ENCODE results near the gene SNU13. TPM values are rescaled to one million over a fixed set of nuclear protein-coding genes. Genes with fewer than 3 reads are reported as not detected.
"Not testable (repeated sequence)": the region's sequence is repeated elsewhere in the genome, so short reads cannot be mapped to it uniquely, and the experiment has no call there.

The SNU13 gene
- 112 and 113 TPM in 2 replicates for total RNA-seq (2014; rRNA removed; shearing (Covaris generic))

GRCh38 chr22:41688365-41689211 lies at the start of gene SNU13:
Gene SNU13, minus strand, starts transcription at chr22:41688867. Its CDS starts 71 bp downstream, at chr22:41688796.
- DNase-seq (ENCODE audit: low spot score) = peak; percentile 91

DNA sequence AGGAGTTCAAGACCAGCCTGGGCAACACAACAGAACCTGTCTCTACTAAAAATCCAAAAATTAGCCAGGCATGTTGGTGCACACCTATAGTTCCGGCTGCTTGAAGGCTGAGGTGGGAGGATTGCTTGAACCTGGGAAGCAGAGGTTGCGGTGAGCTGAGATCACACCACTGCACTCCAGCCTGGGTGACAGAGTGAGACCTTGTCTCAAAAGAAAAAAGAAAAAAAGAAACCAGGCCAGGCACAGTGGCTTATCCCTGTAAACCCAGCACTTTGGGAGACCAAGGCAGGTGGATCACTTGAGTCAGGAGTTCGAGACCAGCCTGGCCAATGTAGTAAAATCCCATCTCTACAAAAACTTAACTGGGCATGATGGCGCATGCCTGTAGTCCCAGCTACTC lies 44.6 kb upstream of the SNU13 start:
- not testable (repeated sequence) for DNase-seq (ENCODE audit: low spot score)

GRCh38 chr22:41732096-41732772 lies 43.6 kb upstream of the SNU13 start:
- DNase-seq (ENCODE audit: low spot score) = no peak

DNA sequence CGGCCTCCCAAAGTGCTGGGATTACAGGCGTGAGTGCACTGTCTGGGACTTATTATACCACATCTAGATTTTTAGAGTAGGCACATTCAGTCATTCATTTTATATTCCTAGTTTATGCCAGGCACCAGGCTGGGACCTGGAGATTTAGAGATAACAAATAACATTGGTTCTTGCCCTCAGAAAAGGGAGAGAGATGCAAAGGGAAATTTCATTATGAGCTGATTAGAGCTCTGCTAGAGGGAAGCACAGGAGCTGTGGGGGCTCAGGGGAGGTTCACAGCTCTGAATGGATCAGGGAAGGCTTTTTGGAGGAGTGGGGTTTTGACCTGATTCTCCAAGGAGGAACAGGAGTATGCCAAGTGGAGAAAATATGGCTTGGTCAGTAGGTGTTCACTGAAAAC lies 42.9 kb upstream of the SNU13 start:
- DNase-seq (ENCODE audit: low spot score) = no peak

GRCh38 chr22:41725510-41726110 lies 36.9 kb upstream of the SNU13 start:
- peak; percentile 58 for DNase-seq (ENCODE audit: low spot score)

DNA sequence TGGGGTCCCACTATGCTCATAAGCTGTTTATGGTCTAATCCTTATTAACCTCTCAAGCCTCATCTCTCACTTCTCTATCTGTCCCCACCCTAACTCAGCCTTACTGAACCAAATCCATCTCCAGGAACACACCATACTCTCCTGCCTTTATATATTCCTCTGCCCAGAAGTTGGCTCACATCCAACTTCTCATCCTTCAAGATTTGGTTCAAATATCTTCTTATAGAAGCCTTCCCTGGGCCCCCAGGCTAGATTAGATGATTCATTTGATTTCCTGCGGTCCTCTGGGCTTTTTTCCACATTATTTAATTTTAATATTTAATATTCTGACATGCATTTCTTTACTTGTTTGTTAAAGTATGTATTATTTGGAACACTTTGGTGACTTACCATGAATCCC lies 33.8 kb upstream of the SNU13 start:
- no peak for DNase-seq (ENCODE audit: low spot score)

- DNase-seq (ENCODE audit: low spot score) = no peak
These were observed 24.3 kb upstream of the SNU13 start for GRCh38 chr22:41713004-41713403.

GRCh38 chr22:41709341-41709740 lies 20.7 kb upstream of the SNU13 start:
- no peak for DNase-seq (ENCODE audit: low spot score)

DNA sequence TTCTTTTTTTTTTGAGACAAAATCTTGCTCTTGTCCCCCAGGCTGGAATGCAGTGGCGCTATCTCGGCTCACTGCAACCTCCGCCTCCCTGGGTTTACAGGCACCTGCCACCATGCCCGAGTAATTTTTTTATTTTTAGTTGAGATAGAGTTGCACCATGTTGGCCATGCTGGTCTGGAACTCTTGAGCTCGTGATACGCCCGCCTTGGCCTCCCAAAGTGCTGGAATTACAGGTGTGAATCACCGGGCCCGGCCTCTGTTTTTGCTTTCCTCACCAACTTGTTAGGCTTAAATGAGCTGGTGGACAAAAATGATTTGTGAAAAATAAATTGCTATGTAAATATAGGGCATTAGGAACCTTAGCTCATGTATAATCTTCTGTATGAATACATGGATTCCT lies 14.1 kb upstream of the SNU13 start:
- no peak for DNase-seq (ENCODE audit: low spot score)

DNA sequence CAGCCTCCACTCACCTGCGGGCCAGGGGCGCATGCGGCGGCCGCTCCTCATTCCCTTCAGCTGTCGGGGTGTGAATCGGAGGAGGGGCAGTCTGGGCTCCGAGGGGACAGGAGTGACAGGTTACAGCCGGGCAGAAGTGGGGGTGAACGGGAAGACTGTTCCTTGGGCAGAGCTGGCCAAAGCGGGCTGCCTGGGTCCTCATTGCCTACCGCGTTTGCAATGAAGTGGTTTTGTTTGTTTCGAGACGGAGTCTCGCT lies 11.4 kb upstream of the SNU13 start:
- DNase-seq (ENCODE audit: low spot score) = no peak

GRCh38 chr22:41699264-41700107 lies 10.8 kb upstream of the SNU13 start, which contains the start of gene MEI1:
Gene MEI1, plus strand, starts transcription at chr22:41699503. Its CDS starts 36 bp downstream, at chr22:41699539.
- no peak for DNase-seq (ENCODE audit: low spot score)

DNA sequence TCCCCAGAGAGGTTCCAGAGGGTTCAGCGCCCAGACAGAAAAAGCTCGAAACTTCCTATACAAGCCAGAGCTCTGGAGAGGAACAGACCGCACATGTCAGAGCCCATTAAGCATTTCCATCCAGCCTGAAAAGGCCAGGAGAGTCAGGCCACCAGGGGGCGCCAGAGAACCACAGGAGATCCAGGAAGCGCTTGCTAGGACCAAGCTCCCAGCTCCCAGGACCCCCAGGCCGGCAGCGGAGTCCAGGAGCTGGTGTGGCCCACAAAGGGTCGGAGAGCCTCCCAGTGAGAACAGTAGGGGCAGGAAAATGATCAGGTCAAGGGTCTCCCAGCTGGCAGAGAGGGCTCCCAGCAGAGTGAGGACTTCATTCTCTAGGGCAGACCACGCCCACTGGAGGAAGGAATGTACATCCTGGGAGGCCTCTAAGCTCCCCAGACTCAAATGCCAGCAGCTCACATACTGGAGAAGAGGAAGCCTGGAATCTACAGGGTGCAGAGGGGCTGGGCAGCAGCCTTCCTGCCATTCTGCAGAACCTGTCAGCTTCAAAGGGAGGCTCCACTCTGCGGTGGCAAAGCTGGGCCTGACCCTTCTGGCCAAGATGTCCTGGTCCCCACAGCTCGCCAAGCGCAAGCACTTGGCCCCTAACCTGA lies 8.6 kb upstream of the SNU13 start:
- DNase-seq (ENCODE audit: low spot score) = peak; percentile 73

DNA sequence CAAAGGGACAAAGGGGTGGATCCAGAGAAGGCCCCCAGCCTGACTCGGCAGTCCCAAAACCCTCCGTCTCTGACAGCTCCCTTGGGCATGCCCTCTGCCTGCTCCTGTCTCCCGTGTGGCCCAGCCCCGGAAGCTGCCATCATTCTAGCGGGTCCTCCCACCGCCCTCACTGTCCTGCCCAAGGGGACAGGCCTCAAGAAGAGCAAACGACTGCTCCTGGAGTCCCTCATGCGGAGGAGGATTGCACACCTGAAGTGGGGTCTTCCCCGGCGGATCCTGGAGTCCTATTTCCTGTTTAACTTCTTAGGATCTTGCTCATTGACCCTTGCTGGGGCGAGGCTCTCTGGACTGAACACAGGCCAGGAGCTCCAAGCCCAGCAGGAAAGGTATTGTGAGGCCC lies 8.0 kb upstream of the SNU13 start:
- DNase-seq (ENCODE audit: low spot score) = no peak

DNA sequence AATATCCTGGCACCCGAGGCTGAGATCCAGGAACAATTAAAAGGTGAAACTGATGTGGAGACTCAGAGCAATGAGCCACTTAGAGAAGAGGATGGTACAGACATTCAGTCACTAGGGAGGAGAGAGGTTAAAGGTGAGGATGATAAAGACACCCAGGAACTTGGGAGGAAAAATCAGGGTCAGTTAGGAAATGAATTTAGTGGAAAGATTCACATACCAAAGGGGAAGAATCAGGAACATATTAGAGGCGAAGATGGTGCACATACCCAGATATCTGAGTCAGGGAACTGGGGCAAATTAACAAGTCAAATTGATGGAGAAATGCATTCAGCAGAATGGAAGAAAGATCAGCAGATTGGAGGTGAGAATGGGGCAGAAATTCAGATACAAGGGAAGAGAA lies 6.5 kb upstream of the SNU13 start:
- no peak for DNase-seq (ENCODE audit: low spot score)

DNA sequence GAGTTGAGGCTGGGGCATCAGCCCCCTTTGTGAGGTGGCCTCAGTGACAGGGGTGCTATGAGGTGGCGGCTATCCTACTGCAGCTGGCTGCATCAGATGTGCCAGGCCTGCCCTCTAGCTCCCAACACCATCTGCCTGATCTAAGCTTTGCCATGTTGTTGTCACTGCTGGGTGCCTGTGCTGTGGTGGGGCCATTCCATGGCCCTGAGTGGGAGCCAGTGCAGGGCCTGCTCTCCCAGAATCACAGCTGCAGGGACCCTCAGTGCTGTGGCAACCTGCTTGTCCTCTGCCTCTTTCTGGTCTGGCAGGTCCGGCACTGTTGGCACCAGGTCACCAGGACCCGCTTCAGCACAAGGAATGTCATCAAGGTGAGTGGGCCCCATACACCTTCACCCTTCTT lies 1.8 kb upstream of the SNU13 start:
- DNase-seq (ENCODE audit: low spot score) = no peak

GRCh38 chr22:41687901-41688364 lies 734 bp downstream of the SNU13 start:
- no peak for DNase-seq (ENCODE audit: low spot score)

DNA sequence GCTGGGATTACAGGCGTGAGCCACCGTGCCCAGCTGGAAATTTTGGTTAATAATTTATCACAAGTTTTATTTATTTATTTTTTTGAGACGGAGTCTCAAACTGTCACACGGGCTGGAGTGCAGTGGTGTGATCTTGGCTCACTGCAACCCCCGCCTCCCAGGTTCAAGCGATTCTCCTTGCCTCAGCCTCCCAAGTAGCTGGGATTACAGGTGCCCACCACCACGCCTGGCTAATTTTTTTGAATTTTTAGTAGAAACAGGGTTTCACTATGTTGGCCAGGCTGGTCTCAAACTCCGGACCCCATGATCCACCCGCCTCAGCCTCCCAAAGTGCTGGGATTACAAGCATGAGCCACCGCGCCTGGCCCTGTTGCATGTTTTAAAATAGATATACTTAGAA lies 1.8 kb downstream of the SNU13 start:
- DNase-seq (ENCODE audit: low spot score) = not testable (repeated sequence)

DNA sequence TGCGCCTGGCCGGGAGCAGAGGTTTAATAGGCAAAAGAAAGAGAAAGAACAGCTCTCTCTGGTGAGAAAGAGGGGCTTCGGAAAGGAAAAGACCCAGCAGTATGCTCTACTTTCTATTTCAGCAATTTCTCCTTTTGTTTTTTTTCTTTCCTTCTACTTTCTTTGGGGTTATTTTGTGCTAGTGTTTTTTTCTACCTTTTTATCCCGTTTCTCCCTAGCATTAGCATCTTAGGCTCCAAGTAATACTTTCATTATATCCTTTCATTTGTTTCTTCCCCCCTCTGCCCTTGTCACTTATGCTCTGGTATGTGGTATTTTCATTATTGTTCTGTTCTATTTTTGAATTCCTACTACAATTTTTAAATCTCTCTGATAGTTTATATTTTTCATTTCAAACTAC lies 4.5 kb downstream of the SNU13 start:
- no peak for DNase-seq (ENCODE audit: low spot score)

DNA sequence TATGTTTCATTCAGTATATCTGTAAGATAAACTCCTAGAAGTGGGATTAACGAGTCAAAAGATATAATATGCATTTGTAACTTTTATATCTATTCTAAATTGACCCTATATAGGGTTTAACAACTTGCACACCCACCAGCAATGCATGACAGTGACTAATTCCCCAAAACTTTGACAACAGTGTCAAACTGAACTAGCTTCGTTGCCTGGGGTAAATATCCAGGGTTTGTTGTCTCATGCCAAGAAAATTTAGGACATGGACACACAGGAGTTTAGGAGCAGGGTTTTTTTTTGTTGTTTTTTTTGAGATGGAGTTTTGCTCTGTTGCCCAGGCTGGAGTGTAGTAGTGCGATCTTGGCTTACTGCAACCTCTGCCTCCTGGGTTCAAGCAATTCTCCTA lies 5.1 kb downstream of the SNU13 start:
- no peak for DNase-seq (ENCODE audit: low spot score)

GRCh38 chr22:41683052-41683451 lies 5.6 kb downstream of the SNU13 start:
- no peak for DNase-seq (ENCODE audit: low spot score)

- no peak for DNase-seq (ENCODE audit: low spot score)
These were observed 6.4 kb downstream of the SNU13 start for GRCh38 chr22:41682033-41682807.
